Activated CD4-positive, CD25-positive, alpha-beta regulatory T cell treated with anti-CD3 and anti-CD28 coated beads, Interleukin-2, amount 50 U/mL, for 24 hours (primary cell): ENCODE data around the gene TSHZ2.
"Not testable (repeated sequence)": the region's sequence is repeated elsewhere in the genome, so short reads cannot be mapped to it uniquely, and the experiment has no call there.

Experiments
- ATAC-seq, 2 donors: fragments of 150-1000 bp; cut with Tn5 transposase; one replicate each; pipeline ENCODE4 v1.10.0; 2021; ENCODE audit warnings: mild to moderate bottlenecking in 1 of 2, moderate library complexity in 1 of 2

Gene TSHZ2

GRCh38 chr20:53360852-53361251 lies 388.7 kb downstream of the TSHZ2 start:
- ATAC-seq = no peak

GRCh38 chr20:53362736-53363135 lies 390.6 kb downstream of the TSHZ2 start:
- no peak for ATAC-seq

DNA sequence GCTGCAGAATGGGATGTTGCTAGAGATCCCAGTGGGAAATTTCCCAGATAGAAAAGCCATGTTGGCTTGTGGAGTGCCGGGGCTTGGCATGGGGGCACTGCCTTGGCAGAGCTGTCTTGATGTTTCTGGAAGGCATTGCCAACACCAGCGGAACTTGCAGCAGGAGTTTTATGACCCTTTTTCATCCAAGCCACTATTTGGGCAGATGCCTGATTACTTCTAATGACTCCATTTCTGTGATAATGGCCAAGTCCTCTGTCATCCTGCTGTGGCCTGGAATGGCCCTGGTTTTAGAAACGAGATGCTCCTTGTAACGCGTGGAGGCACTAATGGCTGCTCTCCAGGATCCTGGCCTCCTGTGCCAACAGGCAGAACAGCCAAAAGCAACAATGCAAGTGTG lies 392.5 kb downstream of the TSHZ2 start:
- no peak for ATAC-seq

DNA sequence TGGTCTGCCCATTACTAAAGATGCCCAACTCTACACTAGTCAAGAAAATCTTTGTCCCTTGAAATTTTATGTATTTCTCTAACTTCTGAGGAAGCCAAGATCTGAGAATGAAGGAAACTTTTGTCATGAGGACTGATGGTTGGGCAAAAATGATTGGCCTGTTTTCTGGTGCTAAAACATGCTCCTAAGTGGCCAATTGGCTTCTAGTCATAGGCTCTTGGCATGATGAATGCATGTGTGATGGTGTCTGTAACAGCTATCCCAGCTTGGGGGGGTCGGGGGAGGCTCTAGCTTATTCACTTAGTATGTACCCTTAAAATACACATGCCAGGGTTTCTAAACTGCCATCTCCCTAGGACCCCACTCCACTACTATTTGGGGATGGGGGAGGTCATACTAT lies 392.9 kb downstream of the TSHZ2 start:
- ATAC-seq = no peak

DNA sequence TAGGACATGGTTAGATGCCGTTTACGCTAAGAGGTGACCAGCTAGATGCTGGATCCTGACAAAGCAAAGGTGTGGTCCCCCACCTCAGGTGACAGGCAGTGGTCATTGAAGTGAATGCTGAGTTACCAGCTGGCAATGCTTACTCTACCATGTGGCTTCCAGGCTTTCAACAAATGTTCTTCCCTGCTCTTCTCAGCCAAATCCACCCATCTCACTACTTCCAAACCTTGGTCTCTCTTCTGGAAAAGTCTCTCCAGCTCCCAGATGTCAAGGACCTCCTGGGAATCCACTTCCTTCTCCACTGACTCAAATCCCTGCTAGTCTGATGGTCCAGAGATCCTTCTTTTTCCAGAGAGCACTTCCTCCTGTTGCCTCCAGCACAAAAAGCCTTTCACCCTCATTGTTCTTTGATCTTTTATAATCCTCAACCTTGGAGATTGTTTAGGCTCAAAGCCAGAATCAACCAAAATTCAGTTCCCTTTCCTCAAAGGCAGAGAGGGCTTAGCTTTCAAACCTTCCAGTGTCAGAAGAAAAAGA lies 393.4 kb downstream of the TSHZ2 start:
- no peak for ATAC-seq

DNA sequence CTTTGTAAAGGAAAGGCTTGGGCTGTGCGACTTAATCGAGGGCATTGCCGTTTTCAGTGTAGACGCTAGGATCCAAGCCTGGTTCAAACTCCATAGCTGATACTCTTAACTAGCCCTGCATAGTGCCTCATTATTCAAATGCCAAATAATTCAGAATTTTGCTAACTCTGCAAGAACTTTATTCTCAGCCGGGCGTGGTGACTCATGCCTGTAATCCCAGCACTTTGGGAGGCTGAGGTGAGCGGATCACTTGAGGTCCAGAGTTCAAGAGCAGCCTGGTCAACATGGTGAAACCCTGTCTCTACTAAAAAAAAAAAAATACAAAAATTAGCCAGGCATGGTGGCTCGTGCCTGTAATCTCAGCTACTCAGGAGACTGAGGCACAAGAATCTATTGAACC lies 394.8 kb downstream of the TSHZ2 start:
- ATAC-seq = not testable (repeated sequence)

- ATAC-seq = no peak
Measured at GRCh38 chr20:53369871-53370270, 397.7 kb downstream of the TSHZ2 start.

DNA sequence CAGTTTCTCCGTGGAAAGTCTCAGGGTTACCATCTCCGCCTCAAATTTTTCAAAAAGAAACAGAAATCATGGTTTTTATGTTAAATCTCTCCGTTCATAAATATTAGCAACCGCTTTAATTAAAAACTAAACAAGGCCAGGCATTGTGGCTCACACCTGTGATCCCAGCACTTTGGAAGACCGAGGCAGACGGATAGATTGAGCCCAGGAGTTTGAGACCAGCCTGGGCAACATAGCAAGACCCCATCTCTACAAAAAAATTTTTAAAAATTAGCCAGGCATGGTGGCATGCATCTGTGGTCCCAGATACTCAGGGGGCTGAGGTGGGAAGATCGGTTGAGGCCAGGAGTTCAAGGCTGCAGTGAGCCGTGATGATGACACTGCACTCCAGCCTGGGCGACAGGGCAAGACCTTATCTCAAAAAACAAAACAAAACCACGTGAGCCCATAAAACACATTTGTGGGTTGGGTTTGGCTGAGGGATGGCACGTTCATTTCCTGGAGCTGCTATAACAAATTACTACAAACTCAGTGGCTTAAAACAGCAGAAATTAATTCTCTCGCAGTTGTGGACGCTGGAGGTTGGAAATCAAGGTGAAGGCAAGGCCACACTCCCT lies 398.3 kb downstream of the TSHZ2 start:
- no peak for ATAC-seq

DNA sequence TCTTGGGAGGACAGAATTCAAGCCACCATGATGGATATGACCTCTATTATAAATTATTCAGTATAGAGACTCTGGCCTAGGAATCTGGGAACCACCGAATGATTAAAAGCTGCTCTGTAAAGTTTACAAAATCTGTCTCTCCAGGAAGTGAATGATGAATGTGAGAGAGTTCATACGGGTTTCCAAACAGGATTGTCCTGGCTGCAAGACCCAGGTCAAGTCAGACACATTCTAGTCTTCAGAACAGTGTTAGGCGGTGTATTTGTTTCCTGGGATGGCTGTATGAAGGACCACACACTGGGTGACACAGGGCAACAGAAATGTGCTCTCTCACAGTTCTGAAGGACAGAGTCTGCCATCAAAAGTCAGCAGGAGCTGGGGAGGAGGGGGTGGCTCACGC lies 399.1 kb downstream of the TSHZ2 start:
- no peak for ATAC-seq

DNA sequence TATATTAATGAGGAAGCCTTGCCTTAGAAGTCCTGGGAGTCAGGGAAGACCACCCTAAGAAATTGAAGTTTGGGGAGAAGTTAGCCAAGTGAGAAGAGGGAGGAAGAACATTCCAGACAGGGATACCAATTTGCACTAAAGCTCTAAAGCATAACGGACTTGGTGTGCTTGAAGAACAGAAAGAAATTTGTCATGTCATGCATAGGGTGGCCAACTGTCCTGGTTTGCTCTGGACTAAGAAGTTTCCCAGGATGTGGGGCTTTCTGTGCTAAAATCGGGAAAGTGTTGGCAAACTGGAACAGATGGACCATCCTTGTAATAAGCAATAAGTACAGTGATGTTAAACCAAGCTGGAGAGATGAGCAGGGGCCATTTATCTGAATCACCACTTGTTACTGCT lies 403.9 kb downstream of the TSHZ2 start:
- ATAC-seq = no peak

GRCh38 chr20:53379014-53379832 lies 407.1 kb downstream of the TSHZ2 start:
- ATAC-seq = no peak

DNA sequence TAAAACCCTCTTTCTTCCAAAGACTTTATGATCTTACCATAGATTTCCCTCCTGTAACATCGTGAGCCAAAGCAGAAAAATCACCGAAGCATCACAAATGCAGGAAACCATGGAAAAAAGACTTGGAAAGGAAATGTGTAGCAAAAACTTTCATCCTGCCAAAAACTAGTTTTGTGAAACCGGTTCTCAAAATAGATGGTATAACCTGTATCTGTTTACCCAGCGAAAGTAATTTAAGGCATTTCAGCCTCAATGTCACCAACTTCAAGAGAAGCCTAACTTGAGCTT lies 407.6 kb downstream of the TSHZ2 start:
- no peak for ATAC-seq

DNA sequence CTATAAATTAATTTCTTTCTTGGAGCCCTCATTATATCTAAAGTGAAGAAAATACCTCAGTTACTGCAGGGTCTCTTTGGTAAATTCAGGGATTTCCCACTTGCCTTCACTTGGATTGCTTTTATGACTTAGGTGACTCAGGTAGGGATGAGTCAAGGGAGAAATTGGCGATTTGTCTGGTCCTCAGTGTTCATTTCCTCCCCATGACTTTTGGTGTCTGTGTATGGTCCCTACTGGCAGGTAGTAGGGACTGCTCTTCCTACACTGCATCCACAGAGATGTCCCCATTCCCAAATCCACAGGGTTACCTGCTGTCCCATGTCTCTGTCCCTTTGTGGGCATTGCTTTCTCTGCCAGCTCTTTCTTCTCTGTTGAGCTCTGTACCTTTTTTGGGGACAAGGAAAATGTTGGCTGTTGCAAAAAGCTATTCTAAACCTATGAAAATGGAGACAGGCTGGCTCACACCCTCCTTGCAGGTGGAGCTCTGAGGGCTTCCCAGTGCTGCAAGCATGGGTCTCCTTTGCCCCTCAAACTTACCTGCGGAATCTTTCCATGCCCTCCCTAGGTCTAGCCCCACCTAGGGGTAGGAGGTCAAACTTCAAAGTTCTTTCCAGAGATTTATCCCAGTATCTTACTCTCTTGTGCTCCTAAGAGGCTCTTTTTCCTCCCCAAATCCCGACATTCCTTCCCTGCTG lies 409.6 kb downstream of the TSHZ2 start:
- no peak for ATAC-seq

DNA sequence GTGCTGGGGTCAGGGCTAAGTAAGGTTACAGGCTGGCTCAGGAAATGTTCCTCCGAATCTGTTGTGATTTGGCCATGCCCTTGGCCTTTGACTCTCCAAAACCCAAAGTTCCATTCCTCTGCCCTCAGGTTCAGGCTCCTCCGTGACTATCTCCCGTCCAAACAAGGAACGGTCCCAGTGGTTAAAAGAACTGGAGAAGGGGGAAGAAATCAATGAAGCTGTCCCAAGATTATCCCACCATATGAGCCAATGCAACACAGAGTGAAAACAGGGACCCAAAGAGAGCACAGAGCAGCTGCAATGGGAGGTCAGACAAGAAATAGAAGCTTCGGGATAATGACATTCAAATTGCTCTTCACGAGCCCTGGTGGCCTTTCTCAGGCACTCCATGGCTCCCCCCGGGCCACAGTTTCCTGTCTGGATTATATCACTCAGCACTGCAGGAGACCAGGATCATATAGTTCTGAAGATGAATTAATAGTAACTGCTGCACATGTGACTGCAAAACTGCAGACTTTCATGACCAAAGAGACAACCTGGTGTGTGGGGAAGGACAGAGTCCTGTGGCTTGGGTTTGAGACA lies 410.2 kb downstream of the TSHZ2 start:
- ATAC-seq = no peak

- ATAC-seq = no peak
Measured at GRCh38 chr20:53383916-53384315, 411.8 kb downstream of the TSHZ2 start.

DNA sequence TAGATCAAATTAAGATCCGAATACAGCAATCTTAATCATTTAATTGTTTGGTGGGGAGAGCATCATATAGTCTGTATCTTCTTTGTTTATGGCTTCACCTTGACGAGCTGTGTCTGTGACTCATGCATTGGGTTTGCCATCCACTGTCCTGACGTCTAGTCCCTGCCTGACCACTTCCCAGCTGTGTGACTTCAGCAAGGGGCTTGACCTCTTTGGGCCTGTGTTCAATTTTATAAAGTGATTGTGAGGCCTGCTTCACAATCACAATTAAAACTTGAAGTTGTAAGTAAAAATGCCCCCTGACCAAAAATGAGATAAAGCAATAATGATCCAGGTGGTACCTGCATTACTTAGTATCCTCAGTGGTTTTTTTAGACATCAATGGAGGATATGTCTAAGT lies 412.2 kb downstream of the TSHZ2 start:
- ATAC-seq = no peak

DNA sequence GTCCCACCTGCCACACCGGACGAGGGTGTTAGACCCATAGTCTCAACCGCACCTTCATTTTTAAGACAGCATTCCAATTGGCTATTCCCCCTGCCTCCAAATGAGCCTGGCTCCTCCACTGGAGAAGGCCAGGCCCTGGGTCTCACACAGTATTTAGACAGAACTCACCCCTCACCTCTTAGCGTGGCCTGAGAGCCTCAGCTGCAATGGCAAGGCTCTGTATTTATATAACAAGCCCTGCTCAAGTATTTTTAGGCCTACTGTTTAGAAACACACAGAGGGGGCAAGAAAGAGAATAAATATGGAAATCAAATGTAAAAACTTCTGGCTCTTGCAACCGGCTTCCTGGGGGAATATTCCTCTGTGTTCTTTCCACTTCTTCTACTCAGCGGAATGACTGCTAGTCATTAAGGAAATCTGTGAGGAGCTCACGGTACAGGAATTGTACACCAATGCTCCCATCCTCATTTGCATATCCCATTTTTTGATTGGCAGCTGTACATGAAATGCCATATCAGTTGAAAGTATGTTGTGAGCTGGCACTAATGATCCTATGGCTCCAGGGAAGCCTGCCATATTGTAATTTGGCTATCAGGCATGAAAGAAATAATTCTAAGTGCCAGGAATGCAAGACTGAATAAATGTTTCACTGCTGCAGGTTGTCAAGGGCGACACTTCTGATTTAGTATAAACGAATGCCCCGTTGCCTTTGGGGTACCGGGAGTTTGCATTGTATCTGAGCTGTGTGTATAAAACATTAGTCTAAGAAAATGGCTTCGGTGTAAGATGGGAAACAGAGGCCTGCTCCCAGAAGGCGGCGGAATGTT lies 414.0 kb downstream of the TSHZ2 start:
- ATAC-seq = no peak

GRCh38 chr20:53387983-53388675 lies 416.0 kb downstream of the TSHZ2 start:
- peak in 1 of 2 donors; percentile 49 for ATAC-seq

GRCh38 chr20:53389516-53390300 lies 417.6 kb downstream of the TSHZ2 start:
- no peak for ATAC-seq

GRCh38 chr20:53390770-53391169 lies 418.6 kb downstream of the TSHZ2 start:
- ATAC-seq = no peak

GRCh38 chr20:53394433-53394832 lies 422.3 kb downstream of the TSHZ2 start:
- no peak for ATAC-seq
